ENCODE data around the gene SLAMF9. TPM values are rescaled to one million over a fixed set of nuclear protein-coding genes. Genes with fewer than 3 reads are reported as not detected.

The SLAMF9 gene
- total RNA-seq, 1 experiment from 2014 or later = not detected

DNA sequence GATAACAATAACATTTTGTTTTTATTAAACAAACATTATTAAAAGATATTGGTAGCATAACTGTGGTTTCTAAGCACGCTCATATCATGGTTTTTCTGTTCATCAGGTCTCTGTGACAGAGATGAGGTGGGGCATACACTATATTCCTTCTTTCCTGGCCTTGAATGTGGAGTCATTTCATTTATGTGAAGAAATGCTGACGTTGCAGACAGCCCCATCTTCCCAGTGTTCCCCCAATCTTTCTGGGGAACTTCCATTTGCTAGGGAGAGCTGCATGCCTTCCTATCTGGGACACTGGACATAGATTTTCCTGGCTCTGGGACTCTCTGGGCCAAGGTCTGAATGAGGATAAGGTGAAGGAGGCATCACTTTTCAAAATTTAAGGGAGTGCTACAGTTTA lies 47.4 kb upstream of the SLAMF9 start:
- DNase-seq = no peak
- no peak overlapping the region for H3K27ac ChIP-seq (ENCODE audit: insufficient read length, low read depth, low read length)
- no peak overlapping the region for H4K5ac ChIP-seq (ENCODE audit: insufficient read length, low read depth, low read length)
- H3K79me1 ChIP-seq (ENCODE audit: insufficient read depth, low read depth, low read length, poor library complexity, severe bottlenecking) = no peaks in the 10 kb centered on the region
- H2BK5ac ChIP-seq (ENCODE audit: insufficient read length, low read length) = no peak overlapping the region
- no peak overlapping the region for H4K8ac ChIP-seq (replicated peaks; ENCODE audit: insufficient read length, low read depth, low read length)
- H3K23me2 ChIP-seq (ENCODE audit: insufficient read length, low read depth, low read length, poor library complexity, severe bottlenecking) = no peaks in the 10 kb centered on the region
- Mint-ChIP-seq H3K27me3 (ENCODE audit: low read depth) (peaks cover 9% of the 10 kb centered on the region), H3K4me3 (no peak overlapping the region), H3K27ac (no peak overlapping the region), H3K4me1 (no peaks in the 10 kb centered on the region), H3K9me3 (no peaks in the 10 kb centered on the region), H3K36me3 (ENCODE audit: insufficient read depth in 1 of 3, low read depth in 3 of 3) (no peaks in the 10 kb centered on the region)
- no peak overlapping the region for H2AK5ac ChIP-seq (ENCODE audit: insufficient read length, low read length)
- H4K91ac ChIP-seq (ENCODE audit: insufficient read length, low read depth, low read length) = no peak overlapping the region
- H3K23ac ChIP-seq (ENCODE audit: insufficient read length, low read depth, low read length) = no peak overlapping the region
- H2BK15ac ChIP-seq (ENCODE audit: low read depth, low read length) = no peak overlapping the region
- H3K4ac ChIP-seq (ENCODE audit: low read depth, low read length) = no peak overlapping the region
- WGBS (ENCODE audit: extremely low coverage, insufficient read length, low lambda C conversion rate) = no CpG with 5 or more reads among the region's 2 CpGs
- H3K4me1 ChIP-seq (ENCODE audit: insufficient read depth, low read length) = no peaks in the 10 kb centered on the region
- H2BK12ac ChIP-seq (ENCODE audit: insufficient read length, low read depth, low read length) = no peak overlapping the region
- H3K56ac ChIP-seq (ENCODE audit: insufficient read length, low read depth, low read length) = no peak overlapping the region
- H3K9ac ChIP-seq (ENCODE audit: extremely low read depth, insufficient read length, low read length) = no peak overlapping the region
- no peak overlapping the region for H2BK20ac ChIP-seq (ENCODE audit: low read depth, low read length, poor library complexity, severe bottlenecking)
- H3K18ac ChIP-seq (ENCODE audit: insufficient read length, low read depth, low read length) = no peak overlapping the region
- H3K79me2 ChIP-seq (ENCODE audit: insufficient read depth, low read length) = no peaks in the 10 kb centered on the region
- TF ChIP-seq, protein P1, sequence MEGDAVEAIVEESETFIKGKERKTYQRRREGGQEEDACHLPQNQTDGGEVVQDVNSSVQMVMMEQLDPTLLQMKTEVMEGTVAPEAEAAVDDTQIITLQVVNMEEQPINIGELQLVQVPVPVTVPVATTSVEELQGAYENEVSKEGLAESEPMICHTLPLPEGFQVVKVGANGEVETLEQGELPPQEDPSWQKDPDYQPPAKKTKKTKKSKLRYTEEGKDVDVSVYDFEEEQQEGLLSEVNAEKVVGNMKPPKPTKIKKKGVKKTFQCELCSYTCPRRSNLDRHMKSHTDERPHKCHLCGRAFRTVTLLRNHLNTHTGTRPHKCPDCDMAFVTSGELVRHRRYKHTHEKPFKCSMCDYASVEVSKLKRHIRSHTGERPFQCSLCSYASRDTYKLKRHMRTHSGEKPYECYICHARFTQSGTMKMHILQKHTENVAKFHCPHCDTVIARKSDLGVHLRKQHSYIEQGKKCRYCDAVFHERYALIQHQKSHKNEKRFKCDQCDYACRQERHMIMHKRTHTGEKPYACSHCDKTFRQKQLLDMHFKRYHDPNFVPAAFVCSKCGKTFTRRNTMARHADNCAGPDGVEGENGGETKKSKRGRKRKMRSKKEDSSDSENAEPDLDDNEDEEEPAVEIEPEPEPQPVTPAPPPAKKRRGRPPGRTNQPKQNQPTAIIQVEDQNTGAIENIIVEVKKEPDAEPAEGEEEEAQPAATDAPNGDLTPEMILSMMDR (conservative IDR thresholded peaks at IDR 0.05) = no peak
- H3K14ac ChIP-seq (ENCODE audit: insufficient read depth, low read length) = no peak overlapping the region
- H3K27me3 ChIP-seq (ENCODE audit: insufficient read depth, low read length) = no peaks in the 10 kb centered on the region
- H3T11ph ChIP-seq (ENCODE audit: low read length) = no peak overlapping the region
- no peak overlapping the region for H2AFZ ChIP-seq (ENCODE audit: low read length)
- no peaks in the 10 kb centered on the region for H4K20me1 ChIP-seq (ENCODE audit: control insufficient read depth, insufficient read depth, insufficient read length)
- no peak overlapping the region for H3K4me2 ChIP-seq (ENCODE audit: insufficient read depth, insufficient read length, low read length)
- H2BK120ac ChIP-seq (ENCODE audit: low read depth, low read length, poor library complexity, severe bottlenecking) = no peak overlapping the region
- H3K9me3 ChIP-seq (ENCODE audit: control insufficient read depth, low read depth, low read length) = no peaks in the 10 kb centered on the region

All from H9 (cell line).